HG02870 (cell line): ENCODE results near the gene UNC80.

Experiments
- ATAC-seq: cut with Tn5 transposase; IDR thresholded peaks from one replicate; pipeline ENCODE4 v1.9.1; 2021; ENCODE audit warnings: mild to moderate bottlenecking, moderate library complexity; ENCODE audit not compliant: unreplicated experiment

The UNC80 gene

GRCh38 chr2:210004881-210005280 lies 233.2 kb downstream of the UNC80 start:
- no peak for ATAC-seq

- no peak for ATAC-seq
Measured at GRCh38 chr2:210007895-210008294, 236.3 kb downstream of the UNC80 start.

GRCh38 chr2:210009126-210009525 lies 237.5 kb downstream of the UNC80 start:
- ATAC-seq, result peak; percentile 34

GRCh38 chr2:210009896-210010295 lies 238.3 kb downstream of the UNC80 start:
- ATAC-seq, result no peak

GRCh38 chr2:210020138-210020537 lies 248.5 kb downstream of the UNC80 start:
- ATAC-seq, result no peak

GRCh38 chr2:210022824-210023223 lies 251.2 kb downstream of the UNC80 start:
- no peak for ATAC-seq

GRCh38 chr2:210027608-210028007 lies 256.0 kb downstream of the UNC80 start:
- ATAC-seq, result no peak

GRCh38 chr2:210028178-210028577 lies 256.5 kb downstream of the UNC80 start:
- no peak for ATAC-seq

- peak; percentile 71 for ATAC-seq
Measured at GRCh38 chr2:210034087-210034683, 262.6 kb downstream of the UNC80 start.

- no peak for ATAC-seq
Measured at GRCh38 chr2:210035679-210036078, 264.0 kb downstream of the UNC80 start.

GRCh38 chr2:210038078-210038477 lies 266.4 kb downstream of the UNC80 start:
- no peak for ATAC-seq

GRCh38 chr2:210046851-210047500 lies 275.3 kb downstream of the UNC80 start:
- no peak for ATAC-seq
